Gastroesophageal sphincter (tissue), 3 donors: Measurements from ENCODE around the gene WWC2.

Experiments used
- CTCF ChIP-seq, 4 experiments: fragments of 200-600 bp in 2 of 4; fragments of 450-650 bp in 2 of 4; sonication (generic) in 1 of 4; IDR thresholded peaks; one replicate each; pipeline ENCODE4 v1.5.1; 2017 to 2019; ENCODE audit warnings: antibody characterized with exemption in 4 of 4, mild to moderate bottlenecking in 2 of 4, moderate library complexity in 2 of 4
- EP300 ChIP-seq: sonication (generic); formaldehyde crosslinking; IDR thresholded peaks from one replicate; pipeline ENCODE4 v1.6.1; 2017; ENCODE audit warnings: antibody characterized with exemption, mild to moderate bottlenecking
- POLR2A ChIP-seq, 2 donors: fragments of 450-650 bp; IDR thresholded peaks; one replicate each; pipeline ENCODE4 v1.6.1; 2017; ENCODE audit warnings: antibody characterized with exemption in 2 of 2, mild to moderate bottlenecking in 2 of 2, moderate library complexity in 1 of 2
- POLR2AphosphoS5 ChIP-seq: sonication (generic); formaldehyde crosslinking; IDR thresholded peaks from one replicate; pipeline ENCODE4 v1.6.1; 2017; ENCODE audit warnings: antibody characterized with exemption

- TF ChIP-seq POLR2AphosphoS5 = no peak
- no peak for TF ChIP-seq CTCF (IDR thresholded peaks at IDR 0.05)
- no peak for TF ChIP-seq EP300
- no peak for TF ChIP-seq POLR2A (IDR thresholded peaks at IDR 0.05)
Observed at GRCh38 chr4:183241721-183242151, 142.7 kb downstream of the WWC2 start.
